IPS DF 4.7 (cell line): ENCODE measurements around the gene GRM4.

Experiments
- DNase-seq: peaks from one replicate; pipeline ENCODE4 v3.0.0-alpha.2; 2013; ENCODE audit warnings: low spot score; ENCODE audit errors: extremely low read depth

Gene GRM4

GRCh38 chr6:33980176-33981175 is 165.4 kb downstream of the GRM4 start:
- DNase-seq, result no peak

GRCh38 chr6:33979750-33980149 is 166.1 kb downstream of the GRM4 start:
- no peak for DNase-seq

GRCh38 chr6:33978412-33979150 is 167.3 kb downstream of the GRM4 start:
- no peak for DNase-seq

DNA sequence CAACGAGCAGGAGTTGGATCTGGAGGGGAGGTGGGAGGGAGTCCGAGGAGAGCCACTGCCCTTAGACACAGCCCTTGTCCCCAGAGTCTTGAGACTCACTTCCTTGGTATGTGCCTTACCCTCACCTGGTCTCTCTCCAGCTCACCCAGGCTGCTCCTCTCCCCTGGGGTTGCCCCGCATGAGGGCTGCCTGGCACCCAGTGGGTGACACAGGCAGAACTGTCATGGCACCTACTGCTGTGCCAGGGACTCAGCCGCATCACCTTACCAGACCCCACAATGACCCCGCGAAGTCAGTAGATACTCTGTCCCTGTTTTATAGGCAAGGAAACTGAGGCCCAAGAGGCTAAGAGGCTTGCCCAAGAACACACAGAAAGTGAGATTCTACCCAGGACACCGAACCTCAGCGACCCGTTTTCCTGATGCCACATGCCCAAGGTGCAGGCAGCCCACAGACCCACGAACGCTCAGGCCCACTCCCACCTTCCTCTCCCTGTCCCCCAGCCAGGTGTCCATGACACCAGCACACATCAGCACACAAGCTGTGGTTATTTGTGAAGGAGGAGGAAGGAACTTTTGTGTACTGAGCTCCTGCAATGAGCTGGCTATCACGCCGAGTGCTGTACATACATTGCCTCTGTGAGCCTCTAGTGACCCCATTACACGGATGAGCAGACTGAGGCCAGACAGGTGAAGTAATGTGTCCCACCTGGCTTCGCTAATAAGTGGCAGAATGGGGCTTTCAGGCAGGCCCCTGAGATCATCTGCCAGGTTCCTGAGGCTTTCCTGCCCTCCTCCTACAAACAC is 168.1 kb downstream of the GRM4 start:
- DNase-seq, result no peak

DNA sequence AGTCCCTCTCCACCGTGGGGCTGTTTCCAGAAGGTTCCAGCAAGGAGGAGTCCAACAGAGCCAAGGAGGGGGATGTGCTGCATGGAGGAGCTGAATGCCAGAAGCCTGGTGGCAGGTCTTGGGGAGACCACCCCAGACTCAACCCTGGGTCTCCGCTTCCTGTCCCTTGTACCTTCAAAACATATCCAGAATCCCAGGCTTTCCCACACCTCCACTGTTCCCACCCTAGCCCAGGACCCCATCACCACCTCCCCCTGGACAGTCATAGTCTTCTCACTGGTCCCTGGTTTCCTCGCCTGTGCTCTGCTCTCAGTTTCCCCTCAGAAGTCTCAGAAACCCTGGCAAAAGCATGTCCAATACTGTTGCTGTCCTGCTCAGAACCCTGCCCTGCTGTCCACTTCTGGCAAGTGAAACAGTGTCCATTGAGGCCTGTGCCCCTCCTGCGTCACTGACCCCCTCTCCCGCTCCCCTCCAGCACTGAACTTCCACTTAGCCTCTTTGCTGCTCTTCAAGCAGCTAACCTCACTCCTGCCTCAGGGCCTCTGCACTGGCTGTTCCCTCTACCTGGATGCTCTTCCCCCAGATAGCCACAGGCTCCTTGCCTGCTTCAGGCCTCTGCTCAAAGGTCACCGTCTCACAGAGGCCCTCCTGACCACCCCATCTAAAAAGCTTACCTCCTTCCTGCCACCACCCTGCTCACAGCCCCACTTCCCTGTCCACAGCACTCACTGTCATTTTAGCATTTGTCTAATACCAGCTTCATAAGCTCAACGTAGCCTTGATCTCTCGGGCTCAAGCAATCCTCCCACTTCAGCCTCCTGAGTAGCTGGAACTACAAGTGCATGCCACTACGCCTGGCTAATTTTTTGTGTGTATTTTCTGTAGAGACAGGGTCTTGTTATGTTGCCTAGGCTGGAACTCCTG is 169.2 kb downstream of the GRM4 start:
- no peak for DNase-seq

DNA sequence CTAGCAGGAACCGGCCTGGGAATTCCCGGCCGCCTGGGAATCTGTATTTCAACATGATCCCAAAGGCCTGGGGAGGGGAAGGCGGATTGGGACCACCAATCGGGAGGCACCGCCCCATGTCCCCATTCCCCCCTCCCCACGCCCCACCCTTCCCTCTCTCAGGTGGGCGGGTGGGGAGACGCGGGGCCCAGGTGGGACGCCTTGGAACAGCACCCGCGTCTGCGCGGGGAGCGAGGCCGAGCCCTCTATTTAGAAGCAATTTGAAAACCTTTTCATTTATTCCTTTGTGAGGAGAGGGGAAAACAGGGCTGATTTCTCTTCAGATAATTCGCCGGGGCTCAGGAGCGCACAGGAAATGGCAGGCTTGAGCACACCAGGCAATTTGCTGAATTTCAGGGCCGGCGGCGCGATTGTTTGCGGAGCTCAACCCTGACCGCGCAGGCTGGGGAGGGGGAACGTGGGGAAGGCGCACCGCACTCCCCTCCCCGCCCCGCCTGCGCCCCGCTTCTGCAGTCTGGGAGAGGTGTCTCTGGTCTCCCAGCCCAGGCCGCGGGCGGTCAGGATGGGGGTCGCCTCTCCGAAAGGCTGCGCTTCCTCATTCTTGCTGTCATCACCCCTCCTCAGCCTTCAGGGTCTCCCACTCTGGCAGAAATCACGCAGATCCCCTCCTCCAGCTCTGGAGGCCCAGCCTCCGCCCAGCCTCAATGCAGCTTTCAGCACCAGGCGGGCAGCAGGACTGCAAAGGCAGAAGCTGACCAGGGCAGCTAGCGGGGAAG is 170.0 kb downstream of the GRM4 start:
- DNase-seq, result no peak

- DNase-seq, result no peak
These were observed 171.4 kb downstream of the GRM4 start for GRCh38 chr6:33974471-33974870.

GRCh38 chr6:33974030-33974429 is 171.9 kb downstream of the GRM4 start:
- DNase-seq, result no peak

DNA sequence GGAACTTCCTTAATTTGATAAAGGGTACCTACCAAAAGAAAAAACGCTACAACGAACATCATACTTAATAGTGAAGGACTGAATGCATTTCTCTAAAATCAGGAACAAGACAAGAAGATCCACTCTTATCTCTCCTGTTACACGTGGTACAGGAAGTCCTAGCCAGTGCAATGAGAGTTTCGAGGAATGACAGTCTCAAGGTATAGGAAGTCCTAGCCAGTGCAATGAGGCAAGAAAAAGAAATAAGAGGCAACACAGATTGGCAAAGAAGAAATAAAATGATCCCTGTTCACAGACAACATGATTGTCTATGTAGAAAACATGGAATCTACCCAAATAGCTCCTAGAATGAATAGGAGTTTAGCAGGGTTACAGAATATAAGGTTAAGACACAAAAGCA is 174.3 kb downstream of the GRM4 start:
- DNase-seq, result no peak
